HepG2 (cell line): Measurements from ENCODE around the gene MEGF10. TPM values are rescaled to one million over a fixed set of nuclear protein-coding genes. Genes with fewer than 3 reads are reported as not detected.

Experiments
- ATAC-seq: fragments of 200-7000 bp; cut with Tn5 transposase; 3 replicates; pipeline ENCODE4 v1.9.1; 2020; ENCODE audit warnings: mild to moderate bottlenecking, moderate library complexity
- BruUV-seq: library from RNA; stranded (reverse); fragments of 400-500 nt; replicated peaks from 2 replicates; lab custom pipeline; 2021; lab: Mats Ljungman, UMichigan
- CTCF ChIA-PET: fragments of 300-600 bp; formaldehyde crosslinking; extraction: SDS; loops from one replicate; lab custom pipeline; 2021; ENCODE audit warnings: low total read pairs, inconsistent platforms, low intra/inter-chr PET ratio; lab: Yijun Ruan, JAX
- POLR2A ChIA-PET: fragments of 350-600 bp; sonication (Branson Sonifier 250); formaldehyde crosslinking; loops from one replicate; lab custom pipeline; 2020; ENCODE audit warnings: antibody characterized with exemption, inconsistent platforms; lab: Yijun Ruan, JAX
- DNase-seq: peaks from one replicate; pipeline ENCODE4 v3.0.0-alpha.2; 2015; ENCODE audit warnings: low spot score
- FAIRE-seq: peaks from 3 replicates; lab custom pipeline; 2011; peaks lifted over from hg19 to GRCh38; lab: Jason Lieb, UNC
- H2AFZ ChIP-seq: one replicate; pipeline ENCODE4 v1.6.1; 2011; ENCODE audit warnings: low read length, inconsistent platforms
- H3K27ac ChIP-seq: fragments of 300-600 bp; 3 replicates; pipeline ENCODE4 v1.8.0; 2011; ENCODE audit warnings: mixed run types, mild to moderate bottlenecking, mixed read lengths, low read length, inconsistent platforms; ENCODE audit not compliant: insufficient read depth; ENCODE audit errors: extremely low read length
- H3K27me3 ChIP-seq, 2 experiments: fragments of 200-600 bp in 1 of 2; 2 replicates in 1 of 2; 3 replicates in 1 of 2; pipeline versions ENCODE4 v1.6.0 to v1.8.0; 2011; ENCODE audit warnings: low read length in 2 of 2, mild to moderate bottlenecking in 2 of 2, moderate library complexity in 2 of 2, inconsistent platforms in 1 of 2; ENCODE audit not compliant: insufficient read depth in 2 of 2, control insufficient read depth in 1 of 2
- H3K36me3 ChIP-seq, 2 experiments: fragments of 200-600 bp in 1 of 2; replicated peaks in 1 of 2; 2 replicates in 1 of 2; 3 replicates in 1 of 2; pipeline versions ENCODE4 v1.5.1 to v1.8.0; 2011; ENCODE audit warnings: low read length in 2 of 2, inconsistent platforms in 1 of 2; ENCODE audit not compliant: insufficient read depth in 2 of 2, control insufficient read depth in 1 of 2
- H3K4me1 ChIP-seq: 2 replicates; pipeline ENCODE4 v1.5.1; 2012; ENCODE audit warnings: low read length, inconsistent platforms; ENCODE audit not compliant: insufficient read depth
- H3K4me2 ChIP-seq: 2 replicates; pipeline ENCODE4 v1.6.0; 2011; ENCODE audit warnings: low read depth, low read length, inconsistent platforms
- H3K4me3 ChIP-seq, 3 experiments: fragments of 200-600 bp in 1 of 3; sonication (generic), shearing (Covaris generic) in 1 of 3; replicated peaks in 1 of 3; 2 replicates each; pipeline ENCODE4 v1.5.1; 2011 to 2016; ENCODE audit warnings: low read length in 3 of 3, inconsistent platforms in 2 of 3, low read depth in 2 of 3, mild to moderate bottlenecking in 2 of 3, control low read depth in 1 of 3, mixed read lengths in 1 of 3; ENCODE audit not compliant: insufficient read depth in 1 of 3
- H3K79me2 ChIP-seq: one replicate; pipeline ENCODE4 v1.6.1; 2011; ENCODE audit warnings: low read length, inconsistent platforms; ENCODE audit not compliant: insufficient read depth
- H3K9ac ChIP-seq: 2 replicates; pipeline ENCODE4 v1.6.0; 2011; ENCODE audit warnings: mild to moderate bottlenecking, low read depth, low read length, inconsistent platforms; ENCODE audit not compliant: insufficient read depth
- H3K9me3 ChIP-seq: 2 replicates; pipeline ENCODE4 v1.5.1; 2012; ENCODE audit warnings: mild to moderate bottlenecking, low read length
- H4K20me1 ChIP-seq: 2 replicates; pipeline ENCODE4 v1.6.0; 2011; ENCODE audit warnings: inconsistent platforms, mild to moderate bottlenecking, low read length, moderate library complexity; ENCODE audit not compliant: insufficient read depth
- MBD4 ChIP-seq: IDR thresholded peaks from 2 replicates; pipeline ENCODE4 v1.6.1; 2012; ENCODE audit warnings: low read length, inconsistent platforms, borderline replicate concordance
- POLR2AphosphoS2 ChIP-seq: IDR thresholded peaks from 2 replicates; pipeline ENCODE4 v1.6.1; 2011; ENCODE audit warnings: low read depth, low read length, improper control_type of control experiment
- REL ChIP-seq: sonication (generic); formaldehyde crosslinking; conservative IDR thresholded peaks from 2 replicates; pipeline ENCODE4 v1.8.0; 2022; ENCODE audit warnings: mild to moderate bottlenecking, missing genetic modification reagents, moderate library complexity
- RFX1 ChIP-seq: fragments of 450-650 bp; IDR thresholded peaks from 2 replicates; pipeline ENCODE4 v1.6.1; 2017
- ZNF550 ChIP-seq: sonication (generic); formaldehyde crosslinking; IDR thresholded peaks from 2 replicates; pipeline ENCODE4 v1.4.0; 2020; ENCODE audit warnings: mild to moderate bottlenecking, missing genetic modification reagents, borderline replicate concordance
- ZNF749 ChIP-seq: sonication (generic); formaldehyde crosslinking; IDR thresholded peaks from 2 replicates; pipeline ENCODE4 v1.8.0; 2022; ENCODE audit warnings: mild to moderate bottlenecking, missing genetic modification reagents, moderate library complexity, borderline replicate concordance
- WGBS: methylation state at CpG from one replicate; pipeline ENCODE4 v1.1.6; 2017; ENCODE audit warnings: low lambda C conversion rate; 5-methylcytosine and 5-hydroxymethylcytosine counted together
- in situ Hi-C: cut with HindIII; loops from 2 replicates; pipeline ENCODE4 v1.10.0; 2017; ENCODE audit warnings: low pct_unique_long_range_greater_than_20kb; ENCODE audit not compliant: extremely low pct_ligation_motif_present
- intact Hi-C: fragments of 100-400 bp; cut with micrococcal nuclease; formaldehyde crosslinking; loops from one replicate; pipeline ENCODE4 v1.10.0; 2022; ENCODE audit not compliant: unreplicated experiment
- polyA plus RNA-seq, 8 experiments: library from polyadenylated mRNA; depleted of rRNA in 3 of 8; stranded (reverse) in 7 of 8; unstranded in 1 of 8; fragments of >200 nt; fragmentation: Illumina TruSeq in 4 of 8; extraction: Trizol in 4 of 8; gene quantifications; 2 replicates each; pipeline versions ENCODE4 v1.2.1 to v1.2.3, GENCODE V29; 2011 to 2016; ENCODE audit warnings: low read depth in 4 of 8, missing spikeins in 1 of 8, mixed read lengths in 1 of 8; ENCODE audit not compliant: insufficient read depth in 1 of 8
- total RNA-seq, 5 experiments: library from RNA; depleted of rRNA; stranded (reverse); fragments of >200 nt; fragmentation: Illumina TruSeq; extraction: Trizol; gene quantifications; 2 replicates each; pipeline ENCODE4 v1.2.3, GENCODE V29; 2016; ENCODE audit warnings: low read depth in 1 of 5
- TF ChIP-seq, protein P1 (sequence below): conservative IDR thresholded peaks from 2 replicates; pipeline ENCODE4 v1.6.1; 2018; ENCODE audit warnings: missing genetic modification reagents
- TF ChIP-seq, protein P2 (sequence below): sonication (generic); formaldehyde crosslinking; IDR thresholded peaks from 2 replicates; pipeline ENCODE4 v1.4.0; 2020; ENCODE audit warnings: missing genetic modification reagents, borderline replicate concordance
- TF ChIP-seq, protein P3 (sequence below): sonication (generic); formaldehyde crosslinking; conservative IDR thresholded peaks from 2 replicates; pipeline ENCODE4 v1.4.0; 2020; ENCODE audit warnings: missing genetic modification reagents
- TF ChIP-seq, protein P4 (sequence below): sonication (generic); formaldehyde crosslinking; IDR thresholded peaks from 2 replicates; pipeline ENCODE4 v1.8.1; 2023; ENCODE audit warnings: mild to moderate bottlenecking, moderate library complexity, missing genetic modification reagents

MEGF10 gene
- total and polyA plus RNA-seq, 2 of the 13 experiments (the other 11 are each of a cell fraction or from before 2014, with no cell fraction given) = not detected

DNA sequence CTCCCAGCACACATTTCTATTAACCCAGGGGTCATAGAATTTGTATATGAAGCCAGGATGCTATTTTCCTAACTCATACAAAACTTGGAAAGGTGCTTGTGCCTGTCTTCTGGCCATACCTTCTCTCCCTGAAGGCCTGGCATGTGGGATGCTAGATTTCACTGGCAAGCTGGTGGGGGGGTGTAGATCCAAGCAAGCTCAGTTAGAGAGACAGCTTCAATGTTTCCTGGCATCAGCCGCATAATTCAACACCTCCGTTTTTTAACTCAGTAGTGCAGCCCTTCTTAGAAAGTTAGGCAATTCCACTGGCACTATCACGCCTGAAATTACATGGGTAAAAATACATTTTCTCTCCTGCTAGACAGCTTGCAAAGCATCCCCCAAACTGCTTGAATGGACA, 51.8 kb downstream of the MEGF10 start (continued):
- TF ChIP-seq, protein P1, sequence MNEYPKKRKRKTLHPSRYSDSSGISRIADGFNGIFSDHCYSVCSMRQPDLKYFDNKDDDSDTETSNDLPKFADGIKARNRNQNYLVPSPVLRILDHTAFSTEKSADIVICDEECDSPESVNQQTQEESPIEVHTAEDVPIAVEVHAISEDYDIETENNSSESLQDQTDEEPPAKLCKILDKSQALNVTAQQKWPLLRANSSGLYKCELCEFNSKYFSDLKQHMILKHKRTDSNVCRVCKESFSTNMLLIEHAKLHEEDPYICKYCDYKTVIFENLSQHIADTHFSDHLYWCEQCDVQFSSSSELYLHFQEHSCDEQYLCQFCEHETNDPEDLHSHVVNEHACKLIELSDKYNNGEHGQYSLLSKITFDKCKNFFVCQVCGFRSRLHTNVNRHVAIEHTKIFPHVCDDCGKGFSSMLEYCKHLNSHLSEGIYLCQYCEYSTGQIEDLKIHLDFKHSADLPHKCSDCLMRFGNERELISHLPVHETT (CRISPR knock-in tag) = no peak
- TF ChIP-seq, protein P2, sequence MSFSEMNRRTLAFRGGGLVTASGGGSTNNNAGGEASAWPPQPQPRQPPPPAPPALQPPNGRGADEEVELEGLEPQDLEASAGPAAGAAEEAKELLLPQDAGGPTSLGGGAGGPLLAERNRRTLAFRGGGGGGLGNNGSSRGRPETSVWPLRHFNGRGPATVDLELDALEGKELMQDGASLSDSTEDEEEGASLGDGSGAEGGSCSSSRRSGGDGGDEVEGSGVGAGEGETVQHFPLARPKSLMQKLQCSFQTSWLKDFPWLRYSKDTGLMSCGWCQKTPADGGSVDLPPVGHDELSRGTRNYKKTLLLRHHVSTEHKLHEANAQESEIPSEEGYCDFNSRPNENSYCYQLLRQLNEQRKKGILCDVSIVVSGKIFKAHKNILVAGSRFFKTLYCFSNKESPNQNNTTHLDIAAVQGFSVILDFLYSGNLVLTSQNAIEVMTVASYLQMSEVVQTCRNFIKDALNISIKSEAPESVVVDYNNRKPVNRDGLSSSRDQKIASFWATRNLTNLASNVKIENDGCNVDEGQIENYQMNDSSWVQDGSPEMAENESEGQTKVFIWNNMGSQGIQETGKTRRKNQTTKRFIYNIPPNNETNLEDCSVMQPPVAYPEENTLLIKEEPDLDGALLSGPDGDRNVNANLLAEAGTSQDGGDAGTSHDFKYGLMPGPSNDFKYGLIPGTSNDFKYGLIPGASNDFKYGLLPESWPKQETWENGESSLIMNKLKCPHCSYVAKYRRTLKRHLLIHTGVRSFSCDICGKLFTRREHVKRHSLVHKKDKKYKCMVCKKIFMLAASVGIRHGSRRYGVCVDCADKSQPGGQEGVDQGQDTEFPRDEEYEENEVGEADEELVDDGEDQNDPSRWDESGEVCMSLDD (CRISPR knock-in tag) = no peak
- TF ChIP-seq, all 625 proteins: peak for 0

DNA sequence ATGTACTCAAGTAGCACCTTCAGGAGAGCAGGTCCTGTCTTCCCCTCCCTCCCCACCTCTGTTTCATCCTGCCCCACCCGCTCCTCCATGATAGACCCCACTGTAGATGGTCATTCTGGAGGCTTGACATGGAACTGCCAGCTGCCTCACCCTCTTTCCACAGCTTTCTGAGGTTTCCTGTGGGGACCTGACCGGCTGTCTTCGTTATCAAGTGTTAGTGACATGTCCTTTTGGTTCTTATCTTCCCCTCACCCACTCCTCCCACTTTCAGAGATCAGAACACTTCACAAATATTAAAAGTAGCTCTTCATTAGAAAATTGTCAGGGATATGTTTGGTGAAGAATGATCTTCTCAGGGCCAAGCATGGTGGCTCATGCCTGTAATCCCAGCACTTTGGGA, 52.7 kb downstream of the MEGF10 start:
- no peak overlapping the region for H3K4me2 ChIP-seq
- no peak overlapping the region for H2AFZ ChIP-seq
- no peak overlapping the region for H3K27ac ChIP-seq
- DNase-seq = no peak
- H3K4me1 ChIP-seq = no peaks in the 10 kb centered on the region
- TF ChIP-seq REL (no peak), ZNF749 (CRISPR knock-in tag) (no peak), ZNF550 (CRISPR knock-in tag) (no peak), POLR2AphosphoS2 (no peak), MBD4 (no peak), RFX1 (no peak)
- TF ChIP-seq, protein P3, sequence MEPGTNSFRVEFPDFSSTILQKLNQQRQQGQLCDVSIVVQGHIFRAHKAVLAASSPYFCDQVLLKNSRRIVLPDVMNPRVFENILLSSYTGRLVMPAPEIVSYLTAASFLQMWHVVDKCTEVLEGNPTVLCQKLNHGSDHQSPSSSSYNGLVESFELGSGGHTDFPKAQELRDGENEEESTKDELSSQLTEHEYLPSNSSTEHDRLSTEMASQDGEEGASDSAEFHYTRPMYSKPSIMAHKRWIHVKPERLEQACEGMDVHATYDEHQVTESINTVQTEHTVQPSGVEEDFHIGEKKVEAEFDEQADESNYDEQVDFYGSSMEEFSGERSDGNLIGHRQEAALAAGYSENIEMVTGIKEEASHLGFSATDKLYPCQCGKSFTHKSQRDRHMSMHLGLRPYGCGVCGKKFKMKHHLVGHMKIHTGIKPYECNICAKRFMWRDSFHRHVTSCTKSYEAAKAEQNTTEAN = no peak
- TF ChIP-seq, protein P4, sequence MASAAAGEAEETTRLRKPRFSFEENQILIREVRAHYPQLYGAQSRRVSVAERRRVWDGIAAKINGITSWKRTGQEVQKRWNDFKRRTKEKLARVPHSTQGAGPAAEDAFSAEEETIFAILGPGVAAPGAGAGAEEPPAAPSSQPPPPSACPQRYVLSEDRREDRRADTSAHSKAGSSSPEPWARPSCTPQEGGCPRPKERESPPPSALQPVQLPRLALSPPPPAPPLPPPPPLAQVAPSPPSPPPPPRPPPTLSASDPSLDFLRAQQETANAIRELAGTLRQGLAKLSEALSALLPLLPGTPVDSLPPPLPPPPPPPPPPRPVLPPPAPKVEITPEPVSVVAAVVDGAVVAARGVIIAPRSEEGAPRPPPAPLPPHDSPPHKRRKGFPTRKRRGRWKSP (CRISPR knock-in tag) = no peak
- H3K9me3 ChIP-seq = no peaks in the 10 kb centered on the region
- intact Hi-C loops = no loop called here
- H3K79me2 ChIP-seq = no peaks in the 10 kb centered on the region
- 4% methylated on average over 3 of the region's 3 CpGs for WGBS
- no peaks in the 10 kb centered on the region for H3K36me3 ChIP-seq
- POLR2A ChIA-PET = no interaction called here
- H3K9ac ChIP-seq = no peak overlapping the region
- CTCF ChIA-PET = no interaction called here
- H3K4me3 ChIP-seq = no peak overlapping the region
- no peaks in the 10 kb centered on the region for H4K20me1 ChIP-seq
- no peaks in the 10 kb centered on the region; a peak in 1 of 5 replicates for H3K27me3 ChIP-seq
- ATAC-seq = no peak
- in situ Hi-C loops = no loop called here
- FAIRE-seq = no peak
- no TSS peak for BruUV-seq
